Activated T-helper 1 cell treated with Interleukin-2 at 50 U/mL for 16 hours (primary cell): ENCODE measurements around the gene KPNA3.

Experiments used
- DNase-seq: peaks from one replicate; pipeline ENCODE4 v3.0.0-alpha.2; 2020; ENCODE audit warnings: low read depth

The KPNA3 gene

GRCh38 chr13:49678191-49678914, 114.1 kb downstream of the KPNA3 start:
- no peak for DNase-seq

GRCh38 chr13:49676581-49677298, 115.7 kb downstream of the KPNA3 start:
- DNase-seq = no peak

GRCh38 chr13:49670828-49671227, 121.7 kb downstream of the KPNA3 start:
- no peak for DNase-seq

GRCh38 chr13:49669735-49670309, 122.7 kb downstream of the KPNA3 start:
- no peak for DNase-seq

- DNase-seq = no peak
Observed at GRCh38 chr13:49667773-49668172, 124.7 kb downstream of the KPNA3 start.

GRCh38 chr13:49664606-49665005, 127.9 kb downstream of the KPNA3 start:
- DNase-seq = no peak

- no peak for DNase-seq
Observed at GRCh38 chr13:49657241-49657641, 135.2 kb downstream of the KPNA3 start.

- no peak for DNase-seq
Observed at GRCh38 chr13:49655906-49656305, 136.6 kb downstream of the KPNA3 start.

- no peak for DNase-seq
Observed at GRCh38 chr13:49654011-49654410, 138.5 kb downstream of the KPNA3 start.

GRCh38 chr13:49653478-49653877, 139.0 kb downstream of the KPNA3 start:
- DNase-seq = no peak

GRCh38 chr13:49652355-49653305, 139.9 kb downstream of the KPNA3 start:
- DNase-seq = no peak

- no peak for DNase-seq
Observed at GRCh38 chr13:49651570-49652354, 140.7 kb downstream of the KPNA3 start.

- no peak for DNase-seq
Observed at GRCh38 chr13:49649963-49650312, 142.5 kb downstream of the KPNA3 start.
